Measurements from ENCODE around the gene TCAP.

TCAP gene

DNA sequence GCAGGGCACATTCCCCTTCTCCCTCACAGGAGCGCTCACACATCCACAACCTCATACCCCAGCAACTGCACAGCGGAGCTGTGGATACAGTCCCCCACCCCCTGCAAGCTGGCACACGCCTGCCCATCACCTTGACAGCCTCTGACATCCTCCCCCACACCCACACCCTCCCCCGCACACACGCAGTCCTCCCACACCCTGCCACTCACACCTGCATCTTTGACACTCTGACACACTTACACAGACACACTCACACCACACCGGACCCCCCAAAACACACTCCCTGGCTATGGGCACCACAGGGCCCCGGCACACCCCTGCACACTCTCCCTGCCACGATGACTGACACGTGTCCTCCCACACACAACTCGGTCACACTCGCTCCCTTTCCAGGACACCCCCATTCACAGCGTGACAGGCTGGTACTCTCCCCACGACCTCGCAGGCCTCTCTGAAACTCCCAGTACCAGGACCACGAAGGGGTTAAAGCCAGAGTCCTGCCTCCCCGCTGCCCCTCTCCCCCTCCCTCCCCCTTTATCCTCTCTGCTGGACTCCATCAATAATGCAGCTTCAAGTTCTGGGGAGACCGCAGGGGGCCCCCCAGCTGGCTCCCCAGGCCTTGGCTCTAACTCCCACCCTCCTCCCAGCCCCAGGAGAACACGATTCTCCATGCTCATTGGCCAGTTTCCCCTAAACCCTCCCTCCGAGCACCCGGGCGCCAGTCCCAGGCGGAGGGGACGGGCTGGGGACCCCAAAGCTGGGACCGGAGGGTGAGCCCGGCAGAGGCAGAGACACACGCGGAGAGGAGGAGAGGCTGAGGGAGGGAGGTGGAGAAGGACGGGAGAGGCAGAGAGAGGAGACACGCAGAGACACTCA is 38.7 kb upstream of the TCAP start, which contains the start of gene PPP1R1B:
Gene PPP1R1B, plus strand, starts transcription at position 782 of the 876 bp plus-strand sequence. CDS start 441 bp downstream, outside the sequence.
- H2AFZ ChIP-seq (ENCODE audit: low read depth, low read length, severe bottlenecking): no peak within 1 kb of the TSS
- peaks cover 5% of the 10 kb centered on the region; the same call in 1 of the 2 replicates for H3F3A ChIP-seq (ENCODE audit: insufficient read depth)
- TF ChIP-seq, protein P1, sequence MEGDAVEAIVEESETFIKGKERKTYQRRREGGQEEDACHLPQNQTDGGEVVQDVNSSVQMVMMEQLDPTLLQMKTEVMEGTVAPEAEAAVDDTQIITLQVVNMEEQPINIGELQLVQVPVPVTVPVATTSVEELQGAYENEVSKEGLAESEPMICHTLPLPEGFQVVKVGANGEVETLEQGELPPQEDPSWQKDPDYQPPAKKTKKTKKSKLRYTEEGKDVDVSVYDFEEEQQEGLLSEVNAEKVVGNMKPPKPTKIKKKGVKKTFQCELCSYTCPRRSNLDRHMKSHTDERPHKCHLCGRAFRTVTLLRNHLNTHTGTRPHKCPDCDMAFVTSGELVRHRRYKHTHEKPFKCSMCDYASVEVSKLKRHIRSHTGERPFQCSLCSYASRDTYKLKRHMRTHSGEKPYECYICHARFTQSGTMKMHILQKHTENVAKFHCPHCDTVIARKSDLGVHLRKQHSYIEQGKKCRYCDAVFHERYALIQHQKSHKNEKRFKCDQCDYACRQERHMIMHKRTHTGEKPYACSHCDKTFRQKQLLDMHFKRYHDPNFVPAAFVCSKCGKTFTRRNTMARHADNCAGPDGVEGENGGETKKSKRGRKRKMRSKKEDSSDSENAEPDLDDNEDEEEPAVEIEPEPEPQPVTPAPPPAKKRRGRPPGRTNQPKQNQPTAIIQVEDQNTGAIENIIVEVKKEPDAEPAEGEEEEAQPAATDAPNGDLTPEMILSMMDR (IDR thresholded peaks at IDR 0.05; ENCODE audit: insufficient read depth, low read length, poor library complexity, severe bottlenecking): no peak
- no peak for TF ChIP-seq EZH2phosphoT487 (conservative IDR thresholded peaks at IDR 0.05; ENCODE audit: low read length)
- H3K9ac ChIP-seq (ENCODE audit: low read length): no peak within 1 kb of the TSS
- no peaks in the 10 kb centered on the region for H3K27me3 ChIP-seq (ENCODE audit: low read length)
- no peaks in the 10 kb centered on the region for H3K79me2 ChIP-seq (ENCODE audit: insufficient read depth, low read length)
- no peaks in the 10 kb centered on the region for H4K20me1 ChIP-seq (ENCODE audit: low read depth, low read length)
- no peaks in the 10 kb centered on the region for H3K9me2 ChIP-seq (replicated peaks; ENCODE audit: insufficient read depth, low read length)
- H3K4me3 ChIP-seq (ENCODE audit: insufficient read depth, low read length, poor library complexity, severe bottlenecking): no peak within 1 kb of the TSS
- no peaks in the 10 kb centered on the region for H3K36me3 ChIP-seq (ENCODE audit: low read length)
- H3K27ac ChIP-seq (ENCODE audit: low read depth, low read length): no peak within 1 kb of the TSS
- no peak within 1 kb of the TSS for H3K4me2 ChIP-seq (ENCODE audit: low read depth, low read length, poor library complexity, severe bottlenecking)
- no peaks in the 10 kb centered on the region for H3K9me3 ChIP-seq (ENCODE audit: insufficient read depth, low read length)

DNA sequence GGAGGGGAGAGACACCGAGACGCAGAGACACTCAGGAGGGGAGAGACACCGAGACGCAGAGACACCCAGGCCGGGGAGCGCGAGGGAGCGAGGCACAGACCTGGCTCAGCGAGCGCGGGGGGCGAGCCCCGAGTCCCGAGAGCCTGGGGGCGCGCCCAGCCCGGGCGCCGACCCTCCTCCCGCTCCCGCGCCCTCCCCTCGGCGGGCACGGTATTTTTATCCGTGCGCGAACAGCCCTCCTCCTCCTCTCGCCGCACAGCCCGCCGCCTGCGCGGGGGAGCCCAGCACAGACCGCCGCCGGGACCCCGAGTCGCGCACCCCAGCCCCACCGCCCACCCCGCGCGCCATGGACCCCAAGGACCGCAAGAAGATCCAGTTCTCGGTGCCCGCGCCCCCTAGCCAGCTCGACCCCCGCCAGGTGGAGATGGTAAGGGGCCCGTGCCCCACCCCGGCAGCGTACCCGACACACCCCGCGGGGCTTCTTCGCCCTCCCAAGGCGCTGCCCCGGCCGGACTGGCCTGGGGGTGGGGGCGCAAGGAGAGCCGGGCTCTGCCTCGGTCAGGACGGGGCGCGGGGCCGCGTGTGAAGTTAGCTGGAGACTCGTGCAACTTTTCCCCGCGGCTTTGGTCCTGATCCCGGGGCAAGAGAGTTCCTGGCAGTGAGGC is 38.0 kb upstream of the TCAP start:
- Histone ChIP-seq H3K9me2 (replicated peaks; ENCODE audit: insufficient read depth, low read length) (no peaks in the 10 kb centered on the region), H3K27me3 (ENCODE audit: low read length) (no peaks in the 10 kb centered on the region), H3K9me3 (ENCODE audit: insufficient read depth, low read length) (no peaks in the 10 kb centered on the region), H4K20me1 (ENCODE audit: low read depth, low read length) (no peaks in the 10 kb centered on the region), H3K79me2 (ENCODE audit: insufficient read depth, low read length) (no peaks in the 10 kb centered on the region), H3K9ac (ENCODE audit: low read length) (no peak overlapping the region), H3K27ac (ENCODE audit: low read depth, low read length) (no peak overlapping the region), H3K4me3 (ENCODE audit: insufficient read depth, low read length, poor library complexity, severe bottlenecking) (no peak overlapping the region), H3K4me2 (ENCODE audit: low read depth, low read length, poor library complexity, severe bottlenecking) (no peak overlapping the region), H3F3A (ENCODE audit: insufficient read depth) (peaks cover 3% of the 10 kb centered on the region; the same call in 1 of the 2 replicates), H2AFZ (ENCODE audit: low read depth, low read length, severe bottlenecking) (no peak overlapping the region), H3K36me3 (ENCODE audit: low read length) (no peaks in the 10 kb centered on the region)
- no peak for TF ChIP-seq EZH2phosphoT487 (conservative IDR thresholded peaks at IDR 0.05; ENCODE audit: low read length)
- TF ChIP-seq, protein P1 (IDR thresholded peaks at IDR 0.05; ENCODE audit: insufficient read depth, low read length, poor library complexity, severe bottlenecking): no peak

DNA sequence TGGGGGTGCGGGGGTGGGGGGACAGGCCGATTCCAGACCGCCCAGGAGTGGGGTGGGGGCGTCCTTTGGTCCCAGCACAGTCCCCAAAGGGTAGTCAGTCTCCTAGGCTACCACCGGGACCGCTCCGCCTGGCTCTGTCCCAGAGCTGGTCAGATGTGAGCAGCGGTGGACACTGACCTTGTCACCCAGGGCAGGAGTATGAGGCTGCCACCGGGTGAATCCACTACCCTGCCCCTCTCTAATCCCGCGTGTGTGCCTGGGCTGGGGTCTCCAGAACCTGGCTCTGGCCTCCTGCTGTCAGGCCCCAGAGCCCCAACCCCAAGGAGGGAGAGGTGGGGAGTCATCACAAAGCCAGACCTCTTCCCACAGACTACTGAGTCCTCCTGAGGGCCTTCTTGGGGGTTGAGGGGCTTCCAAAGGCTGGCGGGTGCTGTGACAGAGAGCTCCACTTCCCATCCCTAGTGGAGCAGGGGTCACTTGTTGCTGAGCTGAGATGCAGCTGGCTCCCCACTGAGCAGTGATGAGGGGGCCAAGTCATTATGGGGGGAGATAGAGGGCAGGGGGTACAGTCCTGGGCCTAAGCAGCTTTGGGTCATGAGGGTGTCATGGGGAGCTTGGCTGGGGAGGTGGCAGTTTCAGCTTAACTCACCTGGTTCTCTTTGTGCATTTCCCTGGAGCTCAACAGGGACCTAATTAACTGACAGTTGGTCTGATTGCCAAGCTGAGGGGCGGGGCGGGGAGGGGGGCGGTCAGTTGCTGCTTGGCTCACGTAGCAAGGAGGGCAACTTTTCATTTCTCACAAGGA is 37.2 kb upstream of the TCAP start:
- Histone ChIP-seq H3K27ac (ENCODE audit: low read depth, low read length) (no peak overlapping the region), H3K9me2 (replicated peaks; ENCODE audit: insufficient read depth, low read length) (no peaks in the 10 kb centered on the region), H2AFZ (ENCODE audit: low read depth, low read length, severe bottlenecking) (no peak overlapping the region), H3K36me3 (ENCODE audit: low read length) (no peaks in the 10 kb centered on the region), H3K9ac (ENCODE audit: low read length) (no peak overlapping the region), H3K4me2 (ENCODE audit: low read depth, low read length, poor library complexity, severe bottlenecking) (no peak overlapping the region), H3K27me3 (ENCODE audit: low read length) (no peaks in the 10 kb centered on the region), H3K4me3 (ENCODE audit: insufficient read depth, low read length, poor library complexity, severe bottlenecking) (no peak overlapping the region), H3K79me2 (ENCODE audit: insufficient read depth, low read length) (no peaks in the 10 kb centered on the region), H4K20me1 (ENCODE audit: low read depth, low read length) (no peaks in the 10 kb centered on the region), H3F3A (ENCODE audit: insufficient read depth) (no peaks in the 10 kb centered on the region), H3K9me3 (ENCODE audit: insufficient read depth, low read length) (no peaks in the 10 kb centered on the region)
- TF ChIP-seq, protein P1 (IDR thresholded peaks at IDR 0.05; ENCODE audit: insufficient read depth, low read length, poor library complexity, severe bottlenecking): no peak
- TF ChIP-seq EZH2phosphoT487 (conservative IDR thresholded peaks at IDR 0.05; ENCODE audit: low read length): no peak

All from SU-DHL-6 (cell line).